GM19328 (cell line): ENCODE results near the gene P2RX6.
"Not testable (repeated sequence)": the region's sequence is repeated elsewhere in the genome, so short reads cannot be mapped to it uniquely, and the experiment has no call there.

ENCODE experiments used
- ATAC-seq: cut with Tn5 transposase; IDR thresholded peaks from one replicate; pipeline ENCODE4 v1.9.1; 2021; ENCODE audit warnings: mild to moderate bottlenecking, moderate library complexity; ENCODE audit not compliant: unreplicated experiment

Gene P2RX6

DNA sequence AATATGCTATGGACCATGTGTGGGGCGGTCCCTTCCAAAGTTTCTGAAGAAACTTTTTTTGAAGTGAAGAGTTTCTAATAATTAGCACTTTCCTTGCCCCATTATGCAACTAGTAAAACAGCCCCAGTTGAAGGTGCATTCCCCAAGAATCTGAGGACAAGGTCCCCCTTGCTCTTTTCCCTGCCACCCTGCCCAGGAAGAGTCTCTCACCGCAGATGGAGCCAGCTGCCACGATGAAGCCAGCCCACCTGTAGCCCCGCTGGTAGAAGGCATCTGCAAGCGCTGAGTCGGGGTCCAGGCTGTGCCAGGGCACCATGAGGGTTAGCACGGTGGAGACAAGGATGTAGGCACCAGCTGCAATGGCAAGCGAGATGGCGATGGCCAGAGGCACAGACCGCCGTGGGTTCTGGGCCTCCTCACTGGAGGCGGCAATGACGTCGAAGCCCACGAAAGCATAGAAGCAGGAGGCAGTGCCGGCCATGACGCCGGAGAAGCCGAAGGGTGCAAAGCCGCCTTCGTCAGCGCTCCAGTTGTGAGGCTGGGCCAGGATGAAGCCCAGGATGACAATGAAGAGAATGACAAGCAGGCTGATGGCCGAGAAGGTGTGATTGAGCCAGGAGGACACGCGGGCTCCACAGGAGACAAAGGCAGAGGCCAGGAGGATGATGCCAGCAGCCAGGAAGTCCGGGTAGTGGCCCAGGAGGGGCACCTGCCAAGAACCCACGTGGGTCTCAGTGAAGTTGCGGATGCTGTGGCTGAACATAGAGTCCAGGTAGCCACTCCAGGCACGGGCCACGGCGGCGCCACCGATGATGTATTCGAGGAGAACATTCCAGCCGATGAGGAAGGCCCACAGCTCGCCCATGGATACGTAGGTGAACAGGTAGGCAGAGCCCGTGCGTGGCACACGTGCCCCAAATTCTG lies 15.9 kb downstream of the P2RX6 start:
- ATAC-seq, result no peak

DNA sequence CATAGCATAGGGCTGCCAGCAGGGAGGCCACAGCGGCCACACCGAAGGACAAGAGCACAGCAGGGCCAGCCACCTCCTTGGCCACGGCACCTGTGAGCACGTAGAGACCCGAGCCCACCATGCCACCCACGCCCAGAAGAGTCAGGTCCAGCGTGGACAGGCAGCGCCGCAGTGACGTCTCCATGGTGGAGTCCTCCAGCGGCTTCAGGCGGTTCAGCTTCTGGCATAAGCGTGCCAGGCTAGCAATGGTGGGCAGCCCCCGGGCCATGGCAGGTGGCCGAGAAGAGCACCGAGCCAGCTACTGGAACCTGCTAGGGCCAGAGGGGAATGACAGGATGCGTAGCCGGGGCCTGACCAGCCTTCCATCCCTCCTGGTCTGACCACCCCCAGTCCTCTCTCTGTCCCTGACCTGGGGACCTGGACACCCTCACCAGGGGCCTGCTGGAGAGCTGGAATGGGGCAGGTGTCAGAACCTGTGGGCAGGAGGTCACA lies 16.6 kb downstream of the P2RX6 start:
- no peak for ATAC-seq

DNA sequence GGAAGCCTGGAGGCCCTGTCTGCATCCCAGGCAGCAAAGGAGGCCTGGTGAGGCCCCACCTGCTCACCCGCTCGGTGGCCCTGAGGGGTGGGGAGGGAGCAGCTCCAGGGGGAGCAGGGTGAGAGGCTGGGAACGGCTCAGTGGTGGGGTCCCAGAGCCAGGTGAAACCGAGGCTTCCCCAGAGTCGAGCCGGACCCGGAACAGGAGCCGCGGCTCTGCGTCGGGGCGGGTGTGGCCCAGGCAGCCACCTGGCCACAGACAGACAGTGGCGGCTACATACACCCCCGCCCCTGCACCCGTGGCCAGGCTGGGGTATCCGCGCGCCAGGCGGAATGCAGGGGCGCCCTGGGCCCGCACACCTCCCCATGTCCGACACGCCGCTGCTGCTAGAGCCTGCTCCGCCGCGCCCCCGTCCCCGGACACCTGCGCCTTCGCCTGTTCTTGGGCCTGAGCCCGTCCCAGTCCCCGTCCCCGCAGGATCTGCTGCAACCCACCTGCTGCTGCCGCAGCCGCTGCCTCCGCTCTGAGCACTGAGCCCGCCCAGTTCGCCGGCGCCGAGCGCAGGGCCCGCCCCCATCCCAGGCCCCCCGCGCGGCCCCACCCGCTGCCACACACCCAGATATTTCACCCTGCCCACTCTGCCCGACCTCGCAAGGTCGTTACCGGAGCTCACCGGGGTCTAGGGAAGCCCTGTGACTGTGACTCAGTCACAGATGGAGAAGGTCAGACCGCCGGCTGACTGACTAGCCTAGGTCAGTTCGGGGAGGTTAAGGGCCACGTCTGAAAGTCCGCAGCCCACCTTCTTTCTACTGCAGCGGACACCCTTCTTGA lies 17.3 kb downstream of the P2RX6 start, which contains the start of gene SLC7A4:
Gene SLC7A4, minus strand, starts transcription at position 525 of the 831 bp plus-strand sequence. CDS start 749 bp downstream, outside the sequence.
- ATAC-seq, result no peak

DNA sequence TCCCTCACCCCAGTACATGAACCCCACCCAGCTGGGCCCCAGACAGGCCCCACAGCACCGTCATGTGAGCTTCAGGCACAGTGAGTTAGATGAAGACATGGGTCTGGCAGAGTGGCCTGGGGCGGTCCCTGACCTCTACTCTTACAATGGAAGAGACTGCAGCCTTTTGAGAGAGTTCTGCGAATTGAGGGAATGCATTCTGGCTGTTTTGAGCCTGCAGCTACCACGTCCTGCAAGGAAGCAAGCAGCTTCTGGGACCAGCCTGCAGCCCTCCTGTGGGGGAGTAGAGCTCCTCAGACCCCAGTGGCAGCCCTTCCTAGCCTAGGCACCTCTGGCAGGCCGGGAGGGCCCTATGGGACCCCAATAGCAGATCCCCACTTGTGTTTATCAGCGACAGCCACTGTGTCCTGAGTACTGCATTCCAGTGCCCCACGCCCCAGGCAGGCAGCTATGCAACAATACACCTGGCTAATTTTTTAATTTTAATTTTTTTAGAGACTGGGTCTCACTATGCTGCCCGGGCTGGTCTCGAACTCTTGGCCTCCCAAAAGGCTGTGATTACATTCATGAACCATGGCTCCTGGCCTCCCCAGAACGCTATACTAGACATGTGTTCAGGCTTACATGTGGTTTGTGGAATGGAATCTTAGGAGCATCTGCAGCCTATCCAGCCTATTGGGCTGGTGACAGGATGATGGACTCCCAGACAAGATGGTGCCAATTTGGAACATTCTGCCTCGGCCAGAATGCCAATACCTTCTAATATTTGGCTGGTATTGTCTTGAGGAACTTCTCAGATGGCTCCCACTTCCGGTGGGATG lies 18.1 kb downstream of the P2RX6 start:
- no peak for ATAC-seq

DNA sequence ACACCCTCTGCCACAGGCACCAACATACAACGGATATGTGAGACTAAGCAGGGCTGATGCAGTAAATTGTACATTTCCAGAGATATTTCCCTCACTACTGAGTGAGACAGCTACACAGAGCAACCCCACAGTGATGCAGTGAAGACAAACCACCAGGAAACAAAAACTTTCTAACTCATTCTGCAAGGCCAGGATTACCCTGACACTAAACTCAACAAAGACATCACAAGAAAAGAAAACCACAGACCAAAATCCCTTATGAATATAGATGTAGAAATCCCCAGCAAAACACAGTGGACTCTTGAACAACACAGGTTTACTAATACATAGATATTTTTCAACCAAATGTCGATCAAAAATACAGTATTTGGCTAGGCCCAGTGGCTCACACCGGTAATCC lies 18.9 kb downstream of the P2RX6 start:
- ATAC-seq, result no peak

DNA sequence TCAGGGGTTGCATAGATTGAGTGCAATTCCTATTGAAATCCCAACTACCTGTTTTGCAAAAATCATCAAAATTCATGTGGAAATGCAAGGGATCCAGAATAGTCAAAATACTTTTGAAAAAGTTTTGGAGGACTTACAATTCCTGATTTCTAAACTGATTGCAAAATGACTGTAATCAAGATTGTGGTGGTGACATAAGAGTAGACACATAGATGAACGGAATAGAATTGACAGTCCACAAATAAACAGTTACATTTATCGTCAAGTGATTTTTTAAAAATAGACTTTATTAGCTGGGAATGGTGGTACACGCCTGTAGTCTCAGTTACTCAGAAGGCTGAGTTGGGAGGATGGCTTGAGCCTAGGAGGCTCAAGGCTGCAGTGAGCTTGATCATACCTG lies 20.0 kb downstream of the P2RX6 start:
- no peak for ATAC-seq

DNA sequence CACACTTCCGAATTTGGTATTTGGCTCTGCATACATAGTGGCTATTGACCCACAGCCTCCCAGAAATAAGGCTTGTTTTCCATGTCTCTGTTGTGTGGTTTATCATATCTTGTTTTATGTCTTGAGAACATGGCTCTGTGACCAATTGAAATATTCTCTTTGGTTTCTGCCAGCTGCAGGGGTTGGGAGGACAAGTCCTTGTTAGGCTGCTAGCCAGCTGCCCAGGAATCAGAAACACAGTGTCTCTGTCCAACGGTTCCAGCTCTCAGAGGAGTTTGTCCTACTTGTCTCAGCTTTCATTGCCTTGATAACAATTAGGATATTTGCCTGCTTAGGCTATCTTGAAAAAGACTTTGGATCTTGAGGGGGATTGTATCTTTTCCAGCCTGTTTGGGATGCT lies 23.4 kb downstream of the P2RX6 start:
- ATAC-seq, result no peak

DNA sequence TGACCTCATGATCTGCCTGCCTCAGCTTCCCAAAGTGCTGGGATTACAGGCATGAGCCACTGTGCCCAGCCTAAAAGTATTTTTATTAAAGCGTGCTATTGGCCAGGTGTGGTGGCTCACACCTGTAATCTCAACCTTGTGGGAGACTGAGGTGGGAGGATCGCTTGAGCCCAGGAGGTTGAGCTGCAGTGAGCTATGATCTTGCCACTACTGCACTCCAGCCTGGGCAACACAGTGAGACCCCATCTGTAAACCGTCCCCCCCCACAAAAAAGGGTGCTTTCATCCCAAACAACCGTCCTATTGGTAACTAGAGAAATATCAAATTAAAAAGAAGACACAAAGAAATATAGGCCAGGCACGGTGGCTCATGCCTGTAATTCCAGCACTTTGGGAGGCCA lies 24.2 kb downstream of the P2RX6 start:
- not testable (repeated sequence) for ATAC-seq

DNA sequence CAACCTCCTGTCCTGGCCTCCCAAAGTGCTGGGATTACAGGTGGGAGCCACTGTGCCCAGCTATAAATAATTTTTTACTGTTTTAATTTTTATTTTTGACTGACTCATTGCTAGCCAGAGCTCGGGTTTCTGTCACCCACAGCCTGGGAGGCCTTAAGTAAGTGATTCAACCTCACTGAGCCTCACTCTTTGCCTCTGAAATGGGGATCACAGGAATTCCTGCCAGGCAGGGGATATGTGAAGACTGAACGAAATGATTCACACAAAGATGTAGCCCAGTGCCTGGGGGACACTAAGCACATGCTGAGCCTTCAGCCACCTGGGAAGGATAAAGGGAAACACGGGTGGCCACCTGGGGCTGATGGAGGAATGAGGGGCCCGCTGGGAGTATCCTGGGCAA lies 27.0 kb downstream of the P2RX6 start:
- no peak for ATAC-seq

DNA sequence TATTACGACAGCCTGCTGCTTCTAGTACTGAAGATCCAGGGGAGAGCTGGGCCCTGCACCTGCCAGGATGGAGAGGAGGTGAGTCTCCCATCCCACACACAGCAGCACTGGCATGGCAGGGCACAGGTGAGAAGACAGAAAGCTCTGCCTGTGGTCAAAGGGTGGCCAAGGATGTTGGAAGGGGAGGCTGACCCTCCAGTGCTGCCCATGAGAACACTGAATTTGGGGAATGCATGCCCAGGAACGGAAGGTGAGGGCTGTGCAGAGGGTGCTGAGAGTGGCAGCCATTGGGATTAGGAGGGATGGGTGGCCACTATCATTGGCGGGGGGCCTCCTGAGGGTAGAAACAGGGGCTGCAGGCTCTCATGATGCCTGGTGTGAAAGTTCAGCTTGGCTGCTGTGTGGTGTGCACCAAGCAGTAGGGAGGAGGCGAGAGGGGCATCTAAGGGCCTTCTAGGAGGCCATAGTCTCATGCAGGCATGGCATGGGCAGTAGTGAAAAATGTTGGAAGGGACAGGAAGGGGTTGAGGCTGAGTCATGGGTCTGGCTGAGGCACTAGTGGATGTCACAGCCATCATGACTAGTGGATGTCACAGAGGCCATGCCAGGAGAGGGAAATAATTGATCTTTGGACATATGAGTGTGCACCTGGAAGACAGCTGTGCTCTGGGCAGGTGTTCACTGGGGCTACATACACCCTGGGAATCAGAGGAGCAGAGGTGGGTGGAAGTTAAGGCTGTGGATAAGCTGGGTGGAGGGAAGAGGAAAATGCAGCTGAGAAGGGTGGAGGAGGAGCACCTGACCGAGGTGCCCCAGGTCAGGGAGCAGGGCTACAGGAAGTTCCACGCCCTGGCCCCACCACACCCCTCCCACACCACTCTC lies 28.3 kb downstream of the P2RX6 start:
- no peak for ATAC-seq

DNA sequence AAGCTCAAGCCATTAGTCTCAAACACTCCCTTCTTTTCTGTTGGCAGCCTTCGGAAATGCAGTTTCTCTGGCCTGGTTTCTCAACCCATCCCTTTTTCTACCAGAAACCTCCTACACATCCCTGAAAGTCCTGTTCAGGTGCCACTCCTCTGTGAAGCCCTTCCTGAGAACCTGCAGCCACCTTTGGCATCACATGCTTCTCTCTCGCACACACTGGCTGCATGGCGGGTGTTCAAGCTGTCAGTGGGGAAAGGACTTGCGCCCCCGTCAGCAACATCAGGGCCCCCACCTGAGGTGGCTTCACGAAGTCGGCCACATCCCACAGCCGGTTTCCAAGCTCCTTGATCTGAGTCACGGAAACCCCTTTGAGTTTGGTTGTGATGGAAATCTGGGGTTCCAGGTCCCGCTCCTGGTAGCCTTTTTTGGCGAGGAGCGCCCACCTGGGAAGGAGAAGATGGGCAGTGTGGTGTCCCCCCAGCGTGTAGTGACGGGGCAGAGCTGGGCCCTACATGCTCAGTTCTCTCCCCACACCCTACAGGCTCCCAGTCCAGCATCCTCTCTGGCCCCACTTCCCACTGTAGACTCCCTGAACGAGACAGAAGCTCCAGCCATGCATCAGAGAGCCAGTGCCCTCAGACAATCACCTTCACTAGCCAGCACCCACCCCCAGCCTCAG lies 29.0 kb downstream of the P2RX6 start:
- ATAC-seq, result no peak

DNA sequence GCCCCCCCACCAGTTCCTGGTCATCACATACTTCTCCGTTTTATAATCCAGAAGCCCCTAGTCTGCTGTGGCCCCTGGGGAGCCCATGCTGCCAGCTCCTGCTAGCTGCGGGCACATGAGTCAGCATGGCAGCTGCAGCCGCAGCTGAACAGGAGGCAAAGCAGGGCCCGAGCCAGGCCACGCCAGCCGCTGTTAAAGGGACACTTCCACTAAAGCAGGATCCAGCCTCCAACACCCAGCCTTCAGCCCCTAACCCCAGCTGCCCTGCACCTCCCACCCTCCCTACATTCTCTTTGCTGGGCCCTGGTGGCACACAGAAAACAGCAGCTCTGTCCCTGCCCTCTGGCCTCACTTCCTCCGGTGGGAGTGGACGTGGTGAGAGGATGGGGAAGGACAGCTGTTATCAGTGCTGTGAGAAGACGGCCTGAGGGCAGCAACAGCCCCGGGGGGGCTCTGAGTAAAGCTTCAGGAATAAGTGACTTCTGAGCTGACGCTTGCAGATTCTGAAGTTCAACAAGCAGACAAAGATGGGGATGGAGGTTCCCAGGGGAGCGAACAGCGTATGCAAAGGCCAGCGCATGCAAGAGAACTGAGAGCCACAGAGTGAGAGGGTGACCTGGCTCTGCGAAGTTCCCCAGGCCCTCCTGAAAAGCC lies 30.1 kb downstream of the P2RX6 start:
- no peak for ATAC-seq

DNA sequence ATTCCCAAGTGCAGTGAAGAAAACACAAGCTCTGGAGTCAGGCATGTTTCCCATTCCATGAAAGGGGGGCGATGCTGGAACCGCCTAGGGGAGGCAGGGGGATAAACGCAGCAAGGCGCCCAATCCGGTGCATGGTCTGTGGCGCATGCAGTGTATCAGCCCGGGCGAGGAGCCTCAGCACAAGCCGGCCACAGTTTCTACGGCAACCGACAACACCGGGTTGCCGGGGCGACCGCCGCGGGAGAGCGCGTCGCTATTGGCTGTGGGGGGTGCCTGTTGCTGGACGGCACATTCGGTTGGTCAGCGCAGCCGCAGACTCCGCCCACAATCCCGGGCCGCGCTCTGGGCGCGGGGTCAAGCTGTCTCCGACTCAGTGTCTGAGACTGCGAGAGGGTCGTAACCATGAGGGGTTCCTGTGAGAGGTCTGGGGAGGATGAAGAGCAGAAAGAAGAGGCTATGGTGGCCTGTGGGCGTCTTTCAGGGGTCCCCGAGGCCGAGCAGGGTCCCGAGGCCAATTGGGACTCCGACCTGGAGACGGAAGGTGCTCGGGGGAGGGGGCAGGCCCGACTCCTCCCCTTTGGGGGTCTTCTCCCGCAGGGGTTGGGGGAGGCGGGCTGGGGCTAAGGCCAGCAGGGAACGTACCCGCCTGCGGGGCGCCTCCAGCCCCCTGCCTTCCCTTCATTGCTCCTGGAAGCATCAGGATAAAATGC lies 30.8 kb downstream of the P2RX6 start, which contains the start of gene LRRC74B:
Gene LRRC74B, plus strand, starts transcription at position 362 of the 710 bp plus-strand sequence. Its CDS starts 41 bp downstream, at position 403.
- ATAC-seq, result no peak

DNA sequence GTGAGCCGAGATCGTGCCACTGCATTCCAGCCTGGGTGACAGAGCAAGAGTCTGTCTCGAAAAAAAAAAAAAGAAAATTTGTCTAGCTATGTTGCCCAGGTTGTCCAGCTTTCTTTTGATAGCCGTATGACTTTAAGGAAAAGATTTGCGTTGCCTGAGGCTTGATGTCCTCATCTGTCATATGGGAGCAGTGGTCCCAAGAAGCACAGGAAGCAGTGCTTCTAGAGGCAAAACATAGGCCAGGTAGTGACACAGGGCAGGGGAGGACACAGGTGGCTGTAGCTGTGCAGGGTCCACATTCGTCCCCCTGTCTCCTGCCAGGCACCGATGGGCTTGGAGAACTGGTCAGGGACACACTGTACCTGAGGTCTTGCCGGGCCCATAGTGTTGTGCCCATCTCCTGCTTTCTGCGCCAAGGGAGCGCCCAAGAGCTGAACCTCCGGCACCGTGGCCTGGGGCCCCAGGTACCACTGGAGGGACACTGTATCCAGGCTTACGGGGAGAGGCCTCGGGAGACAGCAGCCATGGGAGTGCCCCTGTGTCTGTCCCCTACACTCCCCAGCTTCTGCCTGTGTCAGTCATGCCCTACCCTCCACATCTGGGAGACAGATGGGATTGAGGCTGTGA lies 32.2 kb downstream of the P2RX6 start:
- ATAC-seq, result no peak

DNA sequence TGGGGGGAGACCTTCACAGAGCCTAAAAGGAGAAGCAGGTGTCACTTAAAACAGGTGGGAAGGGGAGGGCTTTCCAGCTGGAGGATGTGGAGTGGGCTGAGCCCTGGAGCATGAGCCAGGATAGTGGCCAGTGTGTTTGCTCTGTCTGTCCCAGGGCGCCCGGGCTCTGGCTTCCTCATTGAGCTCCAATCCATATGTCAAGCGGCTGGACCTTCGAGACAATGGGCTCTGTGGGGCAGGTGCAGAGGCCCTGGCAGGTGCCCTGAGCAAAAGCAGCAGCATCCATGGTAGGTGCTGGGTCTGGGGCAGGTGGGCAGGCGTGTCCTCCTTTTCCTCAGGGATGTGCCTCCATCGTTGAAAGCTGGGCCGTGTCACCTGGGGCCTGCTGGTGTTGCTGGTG lies 32.8 kb downstream of the P2RX6 start:
- no peak for ATAC-seq

DNA sequence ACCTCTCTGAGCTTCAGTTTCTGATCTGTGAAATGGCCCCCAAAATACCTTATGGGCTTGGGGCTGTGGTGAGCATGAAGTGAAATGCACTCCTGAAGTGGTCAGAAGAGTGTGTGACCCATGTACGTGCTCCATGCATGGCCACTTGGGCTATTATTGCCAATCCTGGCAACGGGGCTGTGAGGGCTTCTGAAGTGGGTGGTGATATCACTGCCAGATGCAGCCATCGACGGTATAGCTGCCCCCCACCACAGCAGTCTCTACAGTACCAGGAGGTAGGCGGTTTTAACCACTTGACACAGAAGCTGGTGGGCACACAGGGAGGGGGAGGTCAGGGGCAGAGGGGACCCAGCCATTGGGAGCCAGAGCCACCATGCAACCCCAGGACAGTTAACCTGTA lies 33.5 kb downstream of the P2RX6 start:
- not testable (repeated sequence) for ATAC-seq

DNA sequence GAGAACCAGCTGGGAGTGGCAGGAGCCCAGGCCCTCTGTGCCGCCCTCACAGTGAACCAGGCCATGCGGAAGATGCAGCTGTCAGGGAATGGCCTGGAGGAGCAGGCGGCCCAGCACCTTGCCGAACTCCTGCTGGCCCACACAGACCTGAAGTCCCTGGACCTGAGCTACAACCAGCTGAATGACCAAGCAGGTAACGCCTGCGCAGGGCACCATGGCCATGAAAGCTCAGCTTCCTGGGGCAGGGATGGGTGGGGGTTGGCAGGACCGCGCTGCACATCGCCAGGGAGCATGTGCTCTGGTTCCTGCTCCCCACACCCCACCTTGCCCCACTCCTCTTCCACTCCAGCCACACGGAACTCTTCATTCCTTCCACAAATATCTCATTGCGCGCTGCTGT lies 34.0 kb downstream of the P2RX6 start:
- ATAC-seq, result not testable (repeated sequence)
